ENCODE data around the gene ATP5F1C.
A peak's percentile ranks its signal among the peaks of the same experiment; 100 is the strongest.

DNA sequence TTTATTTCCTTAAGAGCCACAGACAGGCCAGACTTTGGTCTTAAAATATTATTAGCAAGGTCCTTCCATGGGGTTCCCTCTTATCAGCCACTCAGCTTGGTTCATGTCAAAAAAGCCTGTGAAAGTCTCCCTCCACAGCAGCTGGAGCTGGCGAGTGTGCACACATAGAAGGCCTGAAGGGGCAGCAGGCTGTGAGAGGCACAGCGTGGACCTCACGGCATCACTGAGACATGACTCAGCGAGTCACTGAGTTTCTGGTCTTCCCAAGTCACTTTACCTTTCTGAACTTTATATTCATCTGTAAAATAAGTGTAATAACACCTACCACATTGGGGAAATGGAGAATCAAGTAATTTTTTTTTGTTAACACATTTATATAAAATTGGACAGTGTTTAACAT, 39.0 kb downstream of the ATP5F1C start:
- TF ChIP-seq, protein P1, sequence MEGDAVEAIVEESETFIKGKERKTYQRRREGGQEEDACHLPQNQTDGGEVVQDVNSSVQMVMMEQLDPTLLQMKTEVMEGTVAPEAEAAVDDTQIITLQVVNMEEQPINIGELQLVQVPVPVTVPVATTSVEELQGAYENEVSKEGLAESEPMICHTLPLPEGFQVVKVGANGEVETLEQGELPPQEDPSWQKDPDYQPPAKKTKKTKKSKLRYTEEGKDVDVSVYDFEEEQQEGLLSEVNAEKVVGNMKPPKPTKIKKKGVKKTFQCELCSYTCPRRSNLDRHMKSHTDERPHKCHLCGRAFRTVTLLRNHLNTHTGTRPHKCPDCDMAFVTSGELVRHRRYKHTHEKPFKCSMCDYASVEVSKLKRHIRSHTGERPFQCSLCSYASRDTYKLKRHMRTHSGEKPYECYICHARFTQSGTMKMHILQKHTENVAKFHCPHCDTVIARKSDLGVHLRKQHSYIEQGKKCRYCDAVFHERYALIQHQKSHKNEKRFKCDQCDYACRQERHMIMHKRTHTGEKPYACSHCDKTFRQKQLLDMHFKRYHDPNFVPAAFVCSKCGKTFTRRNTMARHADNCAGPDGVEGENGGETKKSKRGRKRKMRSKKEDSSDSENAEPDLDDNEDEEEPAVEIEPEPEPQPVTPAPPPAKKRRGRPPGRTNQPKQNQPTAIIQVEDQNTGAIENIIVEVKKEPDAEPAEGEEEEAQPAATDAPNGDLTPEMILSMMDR (IDR thresholded peaks at IDR 0.05): peak; percentile 43; the same call in 1 of the 2 replicates
- no peak for TF ChIP-seq GATA2 (CRISPR knock-in tag; IDR thresholded peaks at IDR 0.05)
- no peak for TF ChIP-seq EZH2phosphoT487 (IDR thresholded peaks at IDR 0.05; ENCODE audit: borderline replicate concordance, low read depth)
- TF ChIP-seq NFIC (IDR thresholded peaks at IDR 0.05; ENCODE audit: borderline replicate concordance): no peak
- no peak for TF ChIP-seq EP300 (IDR thresholded peaks at IDR 0.05; ENCODE audit: borderline replicate concordance in 1 of 2, low read depth in 1 of 2, low read length in 1 of 2)
- TF ChIP-seq POLR2AphosphoS5 (IDR thresholded peaks at IDR 0.05; ENCODE audit: low read depth, low read length): no peak
- no peak for TF ChIP-seq TAF1 (IDR thresholded peaks at IDR 0.05; ENCODE audit: borderline replicate concordance, low read depth, low read length)

Measured in SK-N-SH (cell line).